Cardiac fibroblast (primary cell): ENCODE measurements around the gene ASRGL1.

Source experiments
- DNase-seq, 2 donors: peaks; one replicate each; pipeline versions ENCODE4 v3.0.0 to v3.0.0-alpha.2; 2010; ENCODE audit warnings: low read depth in 2 of 2
- H3K4me3 ChIP-seq, 2 donors: replicated peaks in 1 of 2; 1 replicate in 1 of 2; 2 replicates in 1 of 2; pipeline ENCODE4 v1.5.1; 2011; ENCODE audit warnings: low read depth in 2 of 2, low read length in 2 of 2, mild to moderate bottlenecking in 2 of 2, moderate library complexity in 1 of 2
- TF ChIP-seq, protein P1 (sequence below): IDR thresholded peaks from one replicate; pipeline ENCODE4 v1.5.1; 2011; ENCODE audit warnings: low read depth, mild to moderate bottlenecking, low read length, inconsistent platforms

The ASRGL1 gene

DNA sequence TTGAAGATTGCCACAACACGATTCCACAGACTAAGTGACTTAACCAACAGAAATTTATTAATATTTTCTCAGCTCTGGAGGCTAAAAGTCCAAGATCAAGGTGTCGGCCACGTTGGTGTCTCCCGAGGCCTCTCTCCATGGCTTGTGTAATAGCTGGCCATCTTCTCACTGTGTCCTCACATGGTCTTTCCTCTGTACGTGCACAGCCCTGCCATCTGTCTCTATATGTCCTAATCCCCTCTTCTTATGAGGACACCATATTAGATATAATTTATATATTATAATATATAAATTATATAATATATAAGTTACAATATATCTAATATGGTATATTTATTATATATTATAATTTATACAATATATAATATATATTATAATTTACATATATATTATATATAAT is 56.5 kb downstream of the ASRGL1 start:
- no peak for DNase-seq
- no peak overlapping the region for H3K4me3 ChIP-seq
- TF ChIP-seq, protein P1, sequence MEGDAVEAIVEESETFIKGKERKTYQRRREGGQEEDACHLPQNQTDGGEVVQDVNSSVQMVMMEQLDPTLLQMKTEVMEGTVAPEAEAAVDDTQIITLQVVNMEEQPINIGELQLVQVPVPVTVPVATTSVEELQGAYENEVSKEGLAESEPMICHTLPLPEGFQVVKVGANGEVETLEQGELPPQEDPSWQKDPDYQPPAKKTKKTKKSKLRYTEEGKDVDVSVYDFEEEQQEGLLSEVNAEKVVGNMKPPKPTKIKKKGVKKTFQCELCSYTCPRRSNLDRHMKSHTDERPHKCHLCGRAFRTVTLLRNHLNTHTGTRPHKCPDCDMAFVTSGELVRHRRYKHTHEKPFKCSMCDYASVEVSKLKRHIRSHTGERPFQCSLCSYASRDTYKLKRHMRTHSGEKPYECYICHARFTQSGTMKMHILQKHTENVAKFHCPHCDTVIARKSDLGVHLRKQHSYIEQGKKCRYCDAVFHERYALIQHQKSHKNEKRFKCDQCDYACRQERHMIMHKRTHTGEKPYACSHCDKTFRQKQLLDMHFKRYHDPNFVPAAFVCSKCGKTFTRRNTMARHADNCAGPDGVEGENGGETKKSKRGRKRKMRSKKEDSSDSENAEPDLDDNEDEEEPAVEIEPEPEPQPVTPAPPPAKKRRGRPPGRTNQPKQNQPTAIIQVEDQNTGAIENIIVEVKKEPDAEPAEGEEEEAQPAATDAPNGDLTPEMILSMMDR: no peak

DNA sequence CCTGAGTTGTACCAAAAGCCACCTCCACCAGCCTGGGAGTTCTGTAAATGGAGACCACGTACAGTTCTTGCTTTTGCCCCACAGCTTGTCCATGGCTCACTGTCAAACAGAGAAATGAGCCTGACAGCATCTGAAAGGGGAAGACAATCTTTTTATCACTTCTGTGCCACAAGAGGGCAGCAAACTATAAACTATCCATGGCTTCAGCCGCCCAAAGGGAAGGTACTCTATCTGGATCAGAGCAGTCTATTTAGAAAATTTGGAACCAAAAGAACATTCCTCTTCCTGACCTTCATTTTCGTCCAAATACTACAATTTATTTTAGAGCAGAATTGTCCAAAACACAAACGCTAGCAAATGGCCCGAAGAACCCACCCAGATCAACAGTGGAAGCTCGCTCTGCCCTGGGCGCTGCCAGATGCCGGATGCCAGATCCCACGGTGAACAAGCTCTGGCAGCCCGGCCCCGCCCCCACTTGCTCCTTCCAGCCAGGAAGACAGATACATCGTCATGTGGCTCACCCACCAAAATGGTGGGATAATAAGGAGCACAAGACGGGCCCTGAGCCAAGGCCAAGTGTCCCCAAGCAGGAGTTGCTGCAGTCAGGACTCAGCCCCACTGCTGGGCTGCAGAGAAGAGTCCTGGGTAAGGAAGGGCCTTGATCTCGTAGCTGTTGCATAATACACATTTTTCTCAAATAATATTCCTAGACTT is 57.7 kb downstream of the ASRGL1 start:
- TF ChIP-seq, protein P1: peak; percentile 57
- H3K4me3 ChIP-seq: peak overlapping the region; percentile 3 to 43
- peak; percentile 91 for DNase-seq

DNA sequence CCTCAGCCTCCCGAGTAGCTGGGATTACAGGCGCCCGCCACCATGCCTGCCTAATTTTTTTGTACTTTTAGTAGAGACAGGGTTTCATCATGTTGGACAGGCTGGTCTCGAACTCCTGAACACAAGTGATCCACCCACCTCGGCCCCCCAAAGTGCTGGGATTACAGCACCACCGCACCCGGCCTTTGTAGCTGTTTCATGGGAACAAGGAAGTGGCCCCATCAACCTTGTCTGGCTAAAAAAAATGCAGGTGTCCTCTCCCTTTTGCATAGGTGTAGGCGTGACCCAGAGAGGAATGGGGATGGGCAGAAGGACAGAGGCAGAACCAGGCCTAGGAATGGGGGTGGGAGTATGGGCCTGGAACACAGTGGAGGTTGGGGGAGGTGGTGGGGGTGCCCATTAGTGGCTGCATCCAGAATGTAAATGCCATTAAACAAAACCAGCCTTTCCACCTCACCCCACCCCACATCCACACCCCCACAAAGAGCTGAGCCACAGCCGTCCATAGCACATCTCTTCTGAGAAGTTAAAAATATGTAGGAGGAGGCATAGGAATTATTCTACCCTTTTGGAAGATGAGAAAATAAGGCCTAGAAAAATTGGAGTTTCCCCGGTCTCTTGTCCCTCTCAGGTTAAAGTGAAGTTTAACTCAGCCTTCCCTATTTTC is 58.8 kb downstream of the ASRGL1 start:
- no peak for DNase-seq

DNA sequence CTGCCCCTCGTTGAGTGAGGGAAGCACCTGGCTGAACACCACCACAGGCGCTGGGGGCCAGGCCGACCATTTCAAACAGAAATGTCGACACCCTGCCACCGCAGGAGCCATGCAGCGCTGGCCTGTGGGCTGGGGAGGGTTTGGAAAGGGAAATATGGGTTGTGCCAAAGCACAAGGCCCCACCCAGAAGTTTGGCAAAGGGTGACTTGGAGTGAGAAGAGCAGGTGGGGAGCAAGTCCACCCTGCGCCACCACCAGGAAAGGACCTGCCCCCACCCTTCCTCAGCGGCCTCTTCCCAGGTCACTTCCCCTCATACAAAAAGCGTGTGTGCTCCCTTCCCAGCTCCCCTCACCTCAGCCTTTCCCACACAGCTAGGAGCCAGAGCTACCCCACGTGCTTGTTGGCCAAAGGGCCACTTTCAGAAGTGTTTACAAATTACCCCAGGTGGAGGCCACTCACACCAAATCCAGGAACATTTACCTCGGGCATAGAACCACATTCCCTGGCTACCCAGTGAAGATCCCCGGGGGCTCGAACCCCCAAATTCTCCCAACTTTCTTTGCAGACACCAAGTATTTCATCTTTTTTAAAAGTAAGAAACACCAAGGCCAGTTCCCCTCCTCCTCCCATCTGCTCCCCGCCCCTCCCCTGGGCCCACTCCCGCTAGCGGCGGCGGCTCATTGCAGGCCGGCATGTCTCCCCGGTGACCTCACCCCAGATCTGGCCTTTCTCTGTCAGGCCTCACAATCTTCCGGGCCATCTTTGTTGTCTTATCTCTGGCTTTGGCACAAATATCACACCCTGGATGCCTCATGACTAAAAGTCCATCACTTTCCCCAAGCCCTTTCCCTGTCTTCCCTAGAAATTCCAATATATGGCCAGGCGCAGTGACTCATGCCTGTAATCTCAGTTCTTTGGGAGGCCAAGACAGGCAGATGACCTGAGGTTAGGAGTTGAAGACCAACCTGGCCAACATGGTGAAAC is 61.1 kb downstream of the ASRGL1 start:
- H3K4me3 ChIP-seq: no peak overlapping the region
- TF ChIP-seq, protein P1: no peak
- DNase-seq: peak; percentile 18 to 49

More for the DNA sequence above, 58.8 kb downstream of the ASRGL1 start:
- no peak overlapping the region for H3K4me3 ChIP-seq
- TF ChIP-seq, protein P1: no peak

DNA sequence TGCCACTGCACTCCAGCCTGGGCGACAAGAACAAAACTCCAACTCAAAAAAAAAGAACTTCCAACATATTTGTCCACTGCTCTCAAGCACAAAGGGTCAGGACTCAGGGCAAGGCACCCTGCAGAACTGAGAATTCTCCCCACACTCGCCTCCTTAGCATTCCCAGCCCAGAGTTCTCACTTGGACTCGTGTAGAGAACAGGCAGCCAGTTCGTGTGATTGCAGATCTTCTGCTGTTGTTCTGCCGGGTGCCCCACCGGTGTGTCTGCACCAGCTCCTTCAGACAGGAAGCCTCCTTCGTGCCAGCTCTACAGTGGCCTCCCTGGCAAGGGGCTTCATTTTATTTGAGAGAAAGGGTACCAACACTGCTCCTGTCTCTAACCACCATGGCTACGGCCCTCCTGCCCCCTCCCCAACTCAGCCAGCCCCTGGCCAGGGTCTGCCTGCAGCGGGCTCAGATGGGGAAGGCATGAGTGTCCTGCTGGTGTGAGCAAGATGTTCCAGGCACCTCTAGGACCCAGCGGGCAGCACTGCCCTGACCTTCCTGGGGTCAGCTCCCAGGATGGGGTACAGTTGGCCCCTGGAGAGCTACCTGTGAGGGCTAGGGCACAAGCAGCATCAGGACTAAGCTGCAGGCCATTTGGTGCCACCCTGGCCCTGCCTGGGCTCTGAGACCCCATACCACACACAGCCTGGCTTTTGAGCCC is 62.1 kb downstream of the ASRGL1 start:
- TF ChIP-seq, protein P1: no peak
- DNase-seq: peak in 1 of 2 donors; percentile 57
- no peak overlapping the region for H3K4me3 ChIP-seq

DNA sequence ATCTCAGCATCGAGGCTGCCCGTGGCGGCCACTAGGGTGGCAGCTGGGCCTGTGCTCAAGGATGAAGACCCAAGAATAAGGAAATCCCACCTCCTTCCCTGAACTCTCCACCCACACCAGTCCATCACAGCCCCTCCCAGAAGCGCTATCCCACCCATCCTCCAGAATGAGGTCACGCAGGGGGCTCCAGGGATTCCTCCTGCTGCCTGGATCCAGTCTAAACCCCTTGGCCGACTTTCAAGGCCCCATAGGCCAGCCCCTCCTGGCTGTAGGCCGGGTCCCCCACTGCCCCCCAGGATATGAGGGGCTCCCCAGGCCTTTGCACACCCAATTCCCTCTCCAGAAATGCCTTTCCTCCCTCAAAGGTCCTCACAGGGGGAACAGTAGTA is 62.6 kb downstream of the ASRGL1 start:
- TF ChIP-seq, protein P1: no peak
- no peak for DNase-seq
- H3K4me3 ChIP-seq: no peak overlapping the region
